Esophagus muscularis mucosa (tissue), 3 donors: Measurements from ENCODE around the gene OGDHL.

ENCODE experiments used
- CTCF ChIP-seq, 3 experiments: fragments of 200-600 bp in 2 of 3; fragments of 450-650 bp in 1 of 3; sonication (generic) in 2 of 3; IDR thresholded peaks; one replicate each; pipeline ENCODE4 v1.5.1; 2017 to 2019; ENCODE audit warnings: antibody characterized with exemption in 3 of 3, mild to moderate bottlenecking in 2 of 3, moderate library complexity in 1 of 3
- POLR2AphosphoS5 ChIP-seq, 2 donors: sonication (generic); formaldehyde crosslinking; IDR thresholded peaks; one replicate each; pipeline ENCODE4 v1.6.1; 2017; ENCODE audit warnings: antibody characterized with exemption in 2 of 2

GRCh38 chr10:49709934-49710333 lies 52.2 kb downstream of the OGDHL start:
- TF ChIP-seq CTCF (IDR thresholded peaks at IDR 0.05) (no peak), POLR2AphosphoS5 (IDR thresholded peaks at IDR 0.05) (no peak)
